Adrenal gland (tissue), 5 donors: ENCODE results near the gene ZBTB49.

ENCODE experiments used
- POLR2A ChIP-seq, 2 donors: fragments of 450-650 bp; IDR thresholded peaks; one replicate each; pipeline ENCODE4 v1.6.1; 2017; ENCODE audit warnings: antibody characterized with exemption in 2 of 2, mild to moderate bottlenecking in 2 of 2, moderate library complexity in 1 of 2
- TF ChIP-seq, protein P1 (sequence below), 6 experiments: fragments of 450-650 bp in 4 of 6; fragments of 200-600 bp in 2 of 6; sonication (generic) in 1 of 6; IDR thresholded peaks; 1 replicate in 5 of 6; 2 replicates in 1 of 6; pipeline versions ENCODE4 v1.5.1 to v1.8.0; 2016 to 2021; ENCODE audit warnings: antibody characterized with exemption in 6 of 6, mild to moderate bottlenecking in 2 of 6, moderate library complexity in 1 of 6
- donor health status: DM: no; HTN: no; CAD: no.

DNA sequence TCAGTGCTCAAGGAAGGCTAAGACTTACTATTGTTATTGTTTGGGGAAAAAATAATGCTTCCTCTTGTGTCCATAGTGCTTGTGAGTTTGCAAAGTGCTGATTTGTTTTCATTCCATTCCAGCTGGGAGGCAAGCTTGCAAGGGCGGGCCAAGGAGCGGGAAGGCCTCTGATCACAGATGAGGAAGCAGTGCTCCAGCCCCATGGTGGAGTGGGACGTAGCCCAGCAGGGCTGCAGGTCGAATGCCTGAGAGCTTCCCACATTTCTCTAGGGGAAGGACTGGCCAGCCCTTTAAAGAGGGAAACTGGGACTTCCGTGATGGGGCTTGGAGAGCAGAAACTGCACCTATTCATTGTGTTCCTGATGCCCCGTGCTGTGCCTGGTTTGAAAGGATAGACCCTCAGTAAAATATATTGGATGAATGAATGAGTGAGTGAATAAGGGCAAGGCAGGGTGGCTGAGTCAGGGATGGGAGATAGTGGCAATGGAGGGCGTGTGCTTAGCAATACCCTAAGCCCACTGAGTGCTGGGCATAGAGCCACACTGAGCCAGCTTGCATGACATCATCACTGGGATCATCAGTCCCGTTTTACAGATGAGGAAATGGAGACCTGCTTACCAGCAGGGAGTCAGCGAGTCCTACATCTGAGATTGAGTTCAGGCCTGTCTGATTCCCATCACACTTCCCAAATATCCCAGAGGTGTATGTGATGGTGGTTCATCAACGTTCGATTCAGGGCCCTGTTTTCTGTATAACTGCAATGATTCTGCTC, 78.9 kb downstream of the ZBTB49 start:
- TF ChIP-seq, protein P1, sequence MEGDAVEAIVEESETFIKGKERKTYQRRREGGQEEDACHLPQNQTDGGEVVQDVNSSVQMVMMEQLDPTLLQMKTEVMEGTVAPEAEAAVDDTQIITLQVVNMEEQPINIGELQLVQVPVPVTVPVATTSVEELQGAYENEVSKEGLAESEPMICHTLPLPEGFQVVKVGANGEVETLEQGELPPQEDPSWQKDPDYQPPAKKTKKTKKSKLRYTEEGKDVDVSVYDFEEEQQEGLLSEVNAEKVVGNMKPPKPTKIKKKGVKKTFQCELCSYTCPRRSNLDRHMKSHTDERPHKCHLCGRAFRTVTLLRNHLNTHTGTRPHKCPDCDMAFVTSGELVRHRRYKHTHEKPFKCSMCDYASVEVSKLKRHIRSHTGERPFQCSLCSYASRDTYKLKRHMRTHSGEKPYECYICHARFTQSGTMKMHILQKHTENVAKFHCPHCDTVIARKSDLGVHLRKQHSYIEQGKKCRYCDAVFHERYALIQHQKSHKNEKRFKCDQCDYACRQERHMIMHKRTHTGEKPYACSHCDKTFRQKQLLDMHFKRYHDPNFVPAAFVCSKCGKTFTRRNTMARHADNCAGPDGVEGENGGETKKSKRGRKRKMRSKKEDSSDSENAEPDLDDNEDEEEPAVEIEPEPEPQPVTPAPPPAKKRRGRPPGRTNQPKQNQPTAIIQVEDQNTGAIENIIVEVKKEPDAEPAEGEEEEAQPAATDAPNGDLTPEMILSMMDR (IDR thresholded peaks at IDR 0.05) = no peak
- TF ChIP-seq POLR2A (IDR thresholded peaks at IDR 0.05) = no peak
